NCI-H2029 (cell line): ENCODE data around the gene MLF2.

Source experiments
- DNase-seq: peaks from one replicate; lab custom pipeline; 2025; lab: John Stamatoyannopoulos, UW

The MLF2 gene

GRCh38 chr12:6752921-6753771 is at the start of gene MLF2:
TSS of gene MLF2 (minus strand) at chr12:6753141. CDS start at chr12:6752334, 807 bp downstream.
- peak; percentile 97 for DNase-seq

- DNase-seq = no peak
Measured at GRCh38 chr12:6799147-6799546, 46.2 kb upstream of the MLF2 start.

DNA sequence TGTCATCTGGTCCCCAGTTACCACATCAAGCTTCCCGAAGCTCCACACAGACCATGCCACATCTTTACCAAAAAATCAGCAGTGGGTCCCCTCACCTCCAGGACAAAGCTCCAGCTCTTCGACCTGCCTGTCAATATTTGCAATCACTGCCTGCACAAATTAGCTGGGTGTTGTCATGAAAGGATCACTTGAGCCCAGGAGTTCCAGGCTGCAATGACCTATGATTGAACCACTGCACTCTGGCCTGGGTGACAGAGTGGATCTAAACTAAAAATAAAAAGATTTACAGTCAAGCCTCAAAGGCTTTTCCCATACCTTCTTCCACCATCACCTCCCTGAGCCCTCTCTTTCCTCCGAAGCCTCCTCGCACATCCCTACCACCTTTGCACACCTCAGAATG is 43.6 kb upstream of the MLF2 start:
- no peak for DNase-seq

DNA sequence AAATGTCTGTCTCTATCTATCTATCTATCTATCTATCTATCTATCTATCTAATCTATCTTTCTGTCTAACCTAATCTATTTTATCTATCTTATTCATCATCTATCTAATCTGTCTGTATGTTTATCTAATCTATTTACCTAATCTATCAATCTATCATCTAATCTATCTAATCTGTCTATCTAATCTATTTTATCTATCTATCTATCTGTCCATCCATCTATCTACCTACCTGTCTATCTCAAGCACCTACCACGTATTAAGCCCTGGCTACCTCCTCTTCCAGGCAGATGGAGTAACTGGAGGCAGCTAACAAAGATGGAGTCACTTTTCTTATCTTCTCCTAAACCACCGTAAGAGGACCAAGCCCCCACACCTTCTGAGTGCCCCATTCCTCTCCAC is 42.1 kb upstream of the MLF2 start:
- DNase-seq = no peak

GRCh38 chr12:6792522-6793201 is 39.7 kb upstream of the MLF2 start:
- DNase-seq = no peak

DNA sequence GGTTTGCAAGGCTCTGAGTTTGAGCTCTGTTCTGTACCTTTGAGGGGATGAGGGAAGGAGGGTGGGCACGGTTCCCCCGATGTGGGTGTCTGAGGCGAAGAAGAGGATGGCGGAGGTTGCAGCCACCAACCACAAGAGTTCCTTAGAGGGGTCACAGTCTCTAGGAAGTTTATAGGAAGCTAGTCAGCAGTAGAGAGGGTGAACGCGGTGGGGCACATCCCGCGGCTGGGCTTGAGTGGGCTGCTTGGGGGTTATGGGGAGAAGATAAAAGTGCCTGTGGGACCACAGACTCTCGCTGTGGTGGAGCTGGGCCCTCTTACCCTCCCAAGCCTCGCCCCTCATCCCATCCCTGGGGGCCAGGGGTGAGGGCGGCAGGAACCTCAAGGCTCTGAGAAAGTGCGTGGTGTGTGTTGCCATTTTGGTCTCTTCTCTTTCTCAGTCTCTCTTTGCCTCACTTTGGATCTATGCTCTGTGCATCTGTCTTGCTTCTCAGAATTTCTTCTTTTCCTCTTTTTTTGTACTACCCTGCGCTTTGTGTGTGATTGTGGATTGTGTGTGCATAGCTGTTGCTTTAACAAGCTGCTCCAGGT is 39.1 kb upstream of the MLF2 start:
- no peak for DNase-seq

GRCh38 chr12:6790496-6791150 is 37.7 kb upstream of the MLF2 start:
- DNase-seq = no peak

DNA sequence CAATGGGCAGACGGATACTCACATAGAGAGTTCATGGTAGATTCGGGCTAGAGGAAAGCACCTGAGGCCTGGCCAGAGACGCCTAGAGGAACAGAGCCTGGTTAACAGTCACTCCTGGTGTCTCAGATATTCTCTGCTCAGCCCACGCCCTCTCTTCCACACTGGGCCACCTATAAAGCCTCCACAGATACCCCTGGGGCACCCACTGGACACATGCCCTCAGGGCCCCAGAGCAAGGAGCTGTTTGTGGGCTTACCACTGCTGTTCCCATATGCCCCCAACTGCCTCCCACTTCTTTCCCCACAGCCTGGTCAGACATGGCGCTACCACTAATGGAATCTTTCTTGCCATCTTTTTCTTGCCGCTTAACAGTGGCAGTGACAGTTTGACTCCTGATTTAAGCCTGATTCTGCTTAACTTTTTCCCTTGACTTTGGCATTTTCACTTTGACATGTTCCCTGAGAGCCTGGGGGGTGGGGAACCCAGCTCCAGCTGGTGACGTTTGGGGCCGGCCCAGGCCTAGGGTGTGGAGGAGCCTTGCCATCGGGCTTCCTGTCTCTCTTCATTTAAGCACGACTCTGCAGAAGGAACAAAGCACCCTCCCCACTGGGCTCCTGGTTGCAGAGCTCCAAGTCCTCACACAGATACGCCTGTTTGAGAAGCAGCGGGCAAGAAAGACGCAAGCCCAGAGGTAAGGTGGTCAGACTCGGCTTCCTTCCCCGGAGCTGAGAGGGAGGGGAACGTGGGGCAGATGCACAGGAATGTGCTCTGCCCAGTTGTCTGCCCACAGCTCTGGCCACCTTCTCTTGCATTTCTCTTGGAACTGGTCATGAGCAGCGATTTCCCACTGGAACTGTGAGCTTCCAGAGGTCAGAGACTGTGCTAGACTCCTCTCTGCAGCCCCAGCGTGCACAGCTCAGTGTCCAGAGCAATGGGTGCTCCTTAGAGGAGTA is 36.3 kb upstream of the MLF2 start, which contains the start of gene CD4:
CD4 (plus strand) TSS at position 557 of the 953 bp plus-strand sequence. CDS start 10,611 bp downstream, outside the sequence.
- no peak for DNase-seq

DNA sequence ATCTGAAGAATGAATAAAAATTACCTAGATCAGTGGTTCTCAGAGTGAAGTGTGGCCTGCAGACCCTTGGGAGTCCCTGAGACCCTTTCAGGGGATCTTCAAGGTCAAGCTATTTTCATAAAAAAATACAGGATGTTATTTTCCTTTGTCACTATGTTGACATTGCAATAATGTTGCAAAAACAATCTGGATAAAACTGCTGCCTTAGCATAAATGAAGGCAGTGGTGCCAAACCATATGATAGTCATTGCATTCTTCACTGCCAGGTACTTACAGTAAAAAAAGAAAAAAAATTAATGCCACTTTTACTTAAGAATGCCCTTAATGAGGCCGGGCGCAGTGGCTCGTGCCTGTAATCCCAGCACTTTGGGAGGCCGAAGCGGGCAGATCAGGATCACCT is 34.4 kb upstream of the MLF2 start:
- DNase-seq = no peak

DNA sequence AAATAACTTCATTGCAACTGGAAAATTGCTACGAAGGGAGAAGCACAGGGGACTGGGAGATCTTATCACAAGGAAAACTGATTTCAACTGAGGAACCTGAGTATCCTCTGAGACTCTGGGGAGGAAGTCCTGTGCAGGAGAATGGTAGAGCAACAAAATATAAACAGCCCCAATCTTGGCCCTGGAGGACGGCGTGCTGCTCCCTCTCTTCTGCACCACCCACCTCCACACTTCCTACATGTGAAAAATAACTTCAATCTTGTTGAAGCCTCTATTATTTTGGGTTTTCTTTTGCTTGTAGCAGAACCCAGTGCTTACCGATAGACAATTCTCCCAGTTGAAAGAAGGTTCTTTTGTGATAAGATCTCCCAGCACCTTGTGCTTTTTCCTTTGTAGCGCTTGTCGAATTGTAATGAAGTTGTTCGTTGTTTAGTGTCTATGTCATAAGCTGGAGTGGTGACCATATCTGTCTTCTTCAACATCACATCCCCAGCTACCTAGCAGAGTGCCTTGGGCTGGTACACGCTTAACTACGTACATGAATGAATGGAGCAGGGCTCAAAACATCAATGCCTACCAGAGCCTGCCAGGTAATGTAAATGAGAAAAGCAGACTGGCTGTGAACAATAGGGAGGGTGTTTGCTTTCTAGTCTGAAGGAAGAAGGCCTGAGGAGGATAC is 33.6 kb upstream of the MLF2 start:
- DNase-seq = no peak

DNA sequence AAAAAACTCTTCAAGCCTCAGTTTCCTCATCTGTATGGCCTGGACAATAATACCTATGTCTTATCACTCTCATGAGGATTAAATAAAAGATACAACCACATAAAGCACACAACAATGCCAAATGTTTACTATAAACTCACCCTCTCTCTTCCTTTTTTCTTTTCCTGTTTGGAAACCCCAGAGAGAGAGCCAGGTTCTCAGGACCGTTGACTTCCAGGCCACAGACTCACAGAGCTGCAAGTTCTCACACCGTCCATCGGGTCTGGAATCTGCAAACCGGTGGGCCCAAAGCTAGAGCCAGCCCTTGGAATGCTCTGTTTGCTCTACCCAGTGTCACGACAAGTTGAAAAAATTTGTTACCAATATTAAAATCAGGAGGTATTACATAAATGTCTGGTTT is 31.8 kb upstream of the MLF2 start:
- DNase-seq = no peak

DNA sequence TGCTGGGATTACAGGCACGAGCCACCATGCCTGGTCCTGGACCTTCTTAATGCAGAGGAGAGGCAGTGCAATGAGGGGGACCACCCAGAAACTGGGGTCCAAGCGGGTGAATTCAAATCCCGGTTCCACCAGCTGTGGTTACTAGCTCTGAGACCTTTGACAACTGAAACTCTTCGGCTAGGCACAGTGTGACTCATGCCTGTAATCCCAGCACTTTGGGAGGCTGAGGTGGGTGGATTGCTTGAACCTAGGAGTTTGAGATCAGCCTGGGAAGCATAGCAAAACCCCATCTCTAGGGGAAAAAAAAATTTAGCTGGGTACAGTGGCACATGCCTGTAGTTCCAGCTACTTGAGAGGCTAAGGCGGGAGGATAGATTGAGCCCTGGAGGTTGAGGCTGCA is 31.4 kb upstream of the MLF2 start:
- no peak for DNase-seq

- DNase-seq = no peak
Measured at GRCh38 chr12:6783828-6784227, 30.9 kb upstream of the MLF2 start.

GRCh38 chr12:6782850-6783566 is 30.1 kb upstream of the MLF2 start:
- no peak for DNase-seq

GRCh38 chr12:6782119-6782518 is 29.2 kb upstream of the MLF2 start:
- no peak for DNase-seq

GRCh38 chr12:6780573-6780972 is 27.6 kb upstream of the MLF2 start:
- DNase-seq = no peak

GRCh38 chr12:6779708-6780432 is 26.9 kb upstream of the MLF2 start:
- no peak for DNase-seq

DNA sequence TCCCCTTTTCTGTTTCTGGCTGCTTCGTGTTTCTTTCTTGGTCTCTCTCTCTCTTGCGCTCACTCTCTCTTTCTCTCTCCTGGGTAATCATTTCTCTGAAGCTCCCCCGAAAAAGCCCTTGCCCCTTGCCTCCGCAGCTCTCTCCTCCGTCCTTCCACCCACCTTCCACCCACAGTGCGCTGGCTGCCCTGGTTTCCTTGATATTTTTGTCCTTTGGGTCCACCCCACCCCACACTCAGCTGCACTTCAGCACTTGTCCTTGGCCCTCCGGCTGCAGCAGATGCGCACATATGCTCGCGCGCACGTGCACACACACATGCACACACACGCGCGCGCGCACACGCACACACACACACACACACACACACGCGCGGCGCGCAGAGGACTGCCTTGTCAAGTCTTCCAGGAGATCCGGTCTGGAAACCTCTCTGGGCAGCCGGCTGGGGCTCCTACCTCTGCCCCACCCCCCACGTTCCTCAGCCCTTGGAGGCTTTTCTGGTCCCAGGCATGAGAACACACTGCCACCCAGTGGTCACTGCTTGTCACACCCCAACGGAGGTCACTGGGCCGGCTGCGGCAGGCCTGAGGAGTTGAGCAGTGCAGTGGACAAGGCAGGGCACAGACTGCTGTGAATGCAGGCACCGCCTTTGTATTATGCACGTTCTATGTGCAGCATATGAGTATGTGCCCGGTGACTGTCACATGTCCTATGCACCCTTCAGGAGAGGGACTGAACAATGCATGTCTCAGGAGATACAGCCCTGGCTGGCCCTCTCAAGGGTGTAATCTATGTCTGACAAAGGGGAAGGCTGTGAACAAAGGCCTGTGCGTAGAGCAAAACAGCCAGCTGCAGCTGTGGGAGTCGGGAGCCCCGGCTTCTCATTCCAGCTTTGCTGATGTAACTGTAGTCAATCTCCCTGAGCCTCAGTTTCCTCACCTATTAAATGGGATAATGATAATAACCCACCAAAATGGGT is 25.9 kb upstream of the MLF2 start:
- peak; percentile 94 for DNase-seq
